GM21825 (cell line): ENCODE results near the gene EFCAB5.
"Not testable (repeated sequence)": the region's sequence is repeated elsewhere in the genome, so short reads cannot be mapped to it uniquely, and the experiment has no call there.

Experiments
- ATAC-seq: cut with Tn5 transposase; IDR thresholded peaks from one replicate; pipeline ENCODE4 v1.9.1; 2021; ENCODE audit warnings: mild to moderate bottlenecking, moderate library complexity; ENCODE audit not compliant: unreplicated experiment

Gene EFCAB5

DNA sequence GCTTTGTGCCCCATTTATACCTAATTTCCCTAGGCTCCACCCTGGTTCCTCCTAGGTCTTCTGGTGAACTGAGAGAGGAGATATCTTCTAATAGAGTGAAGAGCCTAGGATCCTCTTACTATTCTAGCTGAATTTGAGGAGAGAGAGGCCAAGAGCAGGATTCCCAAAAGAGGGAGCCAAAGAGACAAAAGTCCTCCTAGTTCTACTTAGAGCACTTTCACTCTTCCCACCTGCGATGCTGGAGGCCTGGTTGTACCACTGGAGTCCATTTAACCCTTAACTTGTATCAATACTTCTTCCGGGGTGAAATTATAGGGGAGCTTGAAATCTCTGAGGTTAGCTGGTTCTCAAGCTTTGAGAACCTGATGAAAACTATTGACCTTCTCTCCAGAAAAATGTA, 8.1 kb upstream of the EFCAB5 start:
- no peak for ATAC-seq

DNA sequence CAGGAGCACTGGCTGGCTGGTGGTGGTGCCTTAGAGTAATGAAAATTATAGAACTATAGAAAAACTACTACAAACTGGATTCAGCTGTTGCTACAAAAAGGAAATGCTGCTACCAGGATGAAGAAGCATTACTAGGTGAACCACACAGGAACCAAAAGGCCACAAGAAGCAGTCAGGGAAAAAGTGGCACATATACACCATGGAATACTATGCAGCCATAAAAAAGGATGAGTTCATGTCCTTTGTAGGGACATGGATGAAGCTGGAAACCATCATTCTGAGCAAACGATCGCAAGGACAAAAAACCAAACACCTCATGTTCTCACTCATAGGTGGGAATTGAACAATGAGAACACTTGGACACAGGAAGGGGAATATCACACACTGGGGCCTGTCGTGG, 5.5 kb upstream of the EFCAB5 start:
- not testable (repeated sequence) for ATAC-seq

DNA sequence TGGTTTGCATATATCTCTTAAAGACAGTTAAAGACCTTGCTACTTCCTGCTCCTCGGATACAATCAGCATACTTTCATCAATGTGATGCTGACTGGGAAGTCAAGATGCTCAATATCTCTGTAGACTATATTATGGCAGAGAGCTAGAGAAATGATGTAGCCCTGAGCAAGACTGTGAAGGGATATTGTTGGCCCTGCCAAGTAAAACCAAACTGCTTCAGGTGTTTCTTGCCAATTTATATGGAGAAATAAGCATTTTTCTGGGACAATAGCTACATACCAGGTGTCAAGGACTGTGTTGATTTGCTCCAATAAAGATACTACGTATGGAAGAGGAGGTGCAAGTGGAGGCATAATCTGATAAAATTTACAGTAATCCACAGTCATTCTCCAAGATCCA, 4.7 kb upstream of the EFCAB5 start:
- no peak for ATAC-seq

DNA sequence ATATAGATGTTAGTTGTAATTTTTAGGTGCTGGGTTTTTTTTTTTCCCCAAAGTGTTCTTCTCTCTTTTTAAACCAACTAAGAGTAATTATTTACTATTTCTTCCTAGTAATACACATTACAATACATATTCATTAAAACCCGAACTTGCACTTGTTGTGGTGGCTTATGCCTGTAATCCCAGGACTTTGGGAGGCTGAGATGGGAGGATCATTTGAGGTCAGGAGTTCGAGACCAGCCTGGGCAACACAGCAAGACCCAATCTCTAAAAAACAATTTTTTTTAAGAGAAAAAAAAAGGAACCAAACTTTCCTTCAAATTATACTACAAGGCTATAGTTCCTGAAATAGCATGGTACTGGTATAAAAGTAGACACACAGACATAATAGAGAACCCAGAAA, 3.8 kb downstream of the EFCAB5 start:
- ATAC-seq: no peak

DNA sequence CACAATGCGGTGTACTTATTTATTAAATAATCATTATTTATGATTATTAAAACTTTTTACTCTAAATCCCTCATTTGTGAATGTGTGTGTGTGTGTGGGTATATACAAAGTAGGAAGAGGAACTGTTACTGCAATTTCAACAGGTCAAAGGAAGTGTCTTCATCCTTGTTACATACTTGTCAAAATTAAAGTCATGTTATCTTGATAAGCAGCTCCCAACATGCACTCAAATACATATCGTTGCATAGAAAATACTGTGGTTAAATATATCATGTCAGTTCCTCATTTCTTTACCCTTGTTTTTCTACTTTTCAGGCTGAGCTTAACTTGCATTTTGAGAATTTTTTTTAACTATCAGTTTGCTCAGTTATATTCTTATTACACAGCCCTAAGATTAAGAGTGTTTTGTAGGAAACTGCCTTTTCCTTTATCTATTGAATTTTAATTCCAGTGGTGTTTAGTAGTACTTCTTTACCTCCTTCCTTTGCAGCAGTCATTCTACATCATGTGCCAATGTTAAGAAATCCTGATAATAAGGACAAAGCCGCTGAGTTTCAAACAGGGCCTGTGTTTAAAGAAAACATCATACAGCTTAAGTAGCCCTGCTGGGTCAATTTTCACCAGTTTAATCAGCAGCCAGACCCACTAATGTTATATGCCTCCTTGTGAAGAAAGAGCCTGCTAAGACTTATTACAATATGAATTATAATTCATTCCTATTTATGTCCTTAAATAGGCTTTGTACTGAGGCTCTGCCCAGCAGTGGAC, 7.2 kb downstream of the EFCAB5 start:
- ATAC-seq: no peak

DNA sequence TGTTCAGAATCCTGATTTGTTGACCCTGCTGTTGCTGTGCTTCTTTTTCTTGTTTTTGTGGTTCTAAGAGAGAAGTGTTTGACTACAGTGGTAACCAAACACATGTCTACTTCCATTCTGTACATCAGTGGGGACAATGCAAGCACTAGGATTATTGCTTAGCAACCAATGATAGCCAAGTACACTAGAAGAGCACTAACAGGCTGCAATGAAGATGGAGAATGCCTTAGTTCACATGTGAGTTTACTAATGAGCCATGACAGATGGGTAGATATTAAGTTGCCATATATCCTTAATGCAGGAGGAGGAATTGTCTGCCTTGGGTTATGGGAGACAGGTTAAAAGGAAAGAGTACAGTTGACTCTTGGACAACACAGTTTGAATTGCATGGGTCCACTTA, 8.3 kb downstream of the EFCAB5 start:
- ATAC-seq: no peak

DNA sequence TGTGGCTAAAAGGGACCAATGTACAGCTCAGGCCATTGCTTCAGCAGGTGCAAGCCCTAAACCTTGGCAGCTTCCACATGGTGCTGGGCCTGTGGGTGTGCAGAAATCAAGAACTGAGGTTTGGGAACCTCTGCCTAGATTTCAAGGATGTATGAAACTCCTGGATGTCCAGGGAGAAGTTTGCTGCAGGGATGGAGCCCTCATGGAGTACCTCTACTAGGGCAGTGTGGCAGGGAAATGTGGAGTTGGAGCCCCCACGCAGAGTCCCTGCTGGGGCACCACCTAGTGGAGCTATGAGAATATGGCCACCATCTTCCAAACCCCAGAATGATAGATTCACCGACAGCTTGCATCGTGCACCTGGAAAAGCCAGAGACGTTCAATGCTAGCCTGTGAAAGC, 13.0 kb downstream of the EFCAB5 start:
- ATAC-seq: no peak

DNA sequence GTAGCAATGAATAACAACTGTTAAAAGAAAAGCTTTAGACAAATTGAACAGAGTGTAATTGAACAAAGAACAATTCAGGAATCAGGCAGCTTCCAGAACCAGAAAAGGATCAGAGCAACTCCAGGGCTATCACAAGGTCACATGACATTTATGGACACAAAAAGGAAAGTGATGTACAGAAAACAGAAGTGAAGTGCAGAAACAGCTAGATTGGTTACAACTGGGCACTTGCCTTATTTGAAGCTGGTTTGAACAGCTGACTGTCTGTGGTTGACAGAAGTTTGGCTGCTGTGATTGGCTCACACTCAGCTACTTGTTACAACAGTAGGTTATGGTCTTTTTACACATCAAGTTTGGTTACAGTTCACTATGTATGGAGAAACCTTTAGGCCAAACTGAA, 14.8 kb downstream of the EFCAB5 start:
- ATAC-seq: no peak

DNA sequence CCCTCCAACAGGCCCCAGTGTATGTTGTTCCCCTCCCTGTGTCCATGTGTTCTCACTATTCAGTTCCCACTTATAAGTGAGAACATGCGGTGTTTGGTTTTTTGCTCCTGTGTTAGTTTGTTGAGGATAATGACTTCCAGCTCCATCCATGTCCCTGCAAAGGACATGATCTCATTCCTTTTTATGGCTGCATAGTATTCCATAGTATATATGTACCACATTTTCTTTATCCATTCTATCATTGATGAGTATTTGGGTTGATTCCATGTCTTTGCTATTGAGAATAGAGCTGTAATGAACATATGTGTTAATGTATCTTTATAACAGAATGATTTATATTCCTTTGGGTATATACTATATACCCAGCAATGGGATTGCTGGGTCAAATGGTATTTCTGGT, 16.1 kb downstream of the EFCAB5 start:
- ATAC-seq: not testable (repeated sequence)

DNA sequence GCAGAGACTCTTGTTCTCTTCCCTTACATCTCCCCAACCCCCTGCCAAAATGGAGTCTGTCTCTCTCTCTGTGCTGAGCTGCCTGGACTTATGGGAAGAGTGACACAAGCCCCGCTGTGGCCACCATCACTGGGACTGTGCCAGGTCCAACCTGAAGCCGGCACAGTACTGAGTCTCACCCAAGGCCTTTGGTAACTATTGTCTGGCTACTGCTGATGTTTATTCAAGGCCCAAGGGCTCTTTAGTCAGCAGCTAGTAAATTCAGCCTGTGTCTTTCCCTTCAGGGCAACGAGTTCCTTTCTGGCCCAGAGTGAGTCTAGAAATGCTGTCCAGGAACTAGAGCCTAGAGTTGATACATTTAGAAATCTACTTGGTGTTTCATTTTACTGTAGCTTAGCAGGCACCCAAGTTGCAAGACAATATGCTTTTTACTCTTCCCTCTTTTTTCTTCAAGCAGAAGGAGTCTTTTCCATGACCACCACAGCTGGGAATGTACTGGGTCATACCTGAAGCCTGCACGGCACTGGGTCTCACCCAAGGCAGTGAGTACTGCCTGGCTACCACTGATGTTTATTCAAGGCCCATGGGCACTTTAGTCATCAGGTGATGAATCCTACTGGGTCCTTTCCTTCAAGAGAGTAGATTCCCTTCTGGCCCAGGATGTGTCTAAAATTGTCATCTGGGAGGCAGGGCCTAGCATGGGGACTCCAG, 17.7 kb downstream of the EFCAB5 start:
- ATAC-seq: no peak

DNA sequence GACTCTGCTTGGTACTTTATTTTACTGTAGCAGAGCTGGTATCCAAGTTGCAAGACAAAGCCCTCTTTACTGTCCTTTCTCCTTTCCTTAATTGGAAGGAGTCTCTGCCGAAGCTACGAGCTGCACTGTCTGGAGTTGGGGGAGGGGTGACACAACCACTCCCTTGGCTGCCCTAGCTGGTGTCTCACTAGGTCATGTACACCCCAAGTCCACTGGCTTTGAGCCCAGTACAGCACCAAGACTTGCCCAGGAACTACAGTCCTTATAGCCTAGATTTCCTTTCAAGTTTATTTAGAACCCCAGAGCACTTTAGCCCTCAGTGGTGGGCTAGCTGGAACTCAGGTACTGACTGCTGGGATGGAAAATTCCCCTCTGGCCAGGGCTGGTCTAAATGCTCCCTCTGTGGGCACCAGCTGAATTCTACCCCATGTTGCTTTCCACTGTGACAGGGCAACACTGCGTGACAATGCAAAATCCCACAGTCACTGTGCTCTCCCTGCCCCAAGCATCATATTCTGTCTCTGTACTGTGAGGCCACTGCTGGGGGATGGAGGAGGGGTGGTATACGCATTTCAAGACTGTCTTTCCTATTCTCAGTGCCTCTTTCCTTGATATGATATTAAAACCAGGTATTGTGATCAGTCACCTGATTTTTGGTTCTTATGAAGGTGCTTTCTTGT, 18.4 kb downstream of the EFCAB5 start:
- no peak for ATAC-seq

DNA sequence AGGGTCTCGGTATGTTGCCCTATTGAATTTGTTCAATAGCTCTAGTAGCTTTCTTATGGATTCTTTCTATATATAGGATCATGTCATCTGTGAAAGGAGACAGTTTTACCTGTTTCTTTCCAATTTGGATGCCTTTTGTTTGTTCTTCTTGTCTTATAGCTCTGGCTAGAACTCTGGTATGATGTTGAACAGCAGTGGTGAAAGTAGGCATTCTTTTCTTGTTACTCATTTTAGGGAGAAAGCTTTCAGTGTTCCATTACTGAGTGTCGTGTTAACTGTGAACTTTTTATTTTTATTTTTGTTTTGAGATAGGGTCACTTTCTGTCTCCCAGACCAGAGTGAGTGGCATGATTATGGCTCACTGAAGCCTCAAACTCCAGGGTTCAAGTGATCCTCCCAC, 21.2 kb downstream of the EFCAB5 start:
- ATAC-seq: no peak

DNA sequence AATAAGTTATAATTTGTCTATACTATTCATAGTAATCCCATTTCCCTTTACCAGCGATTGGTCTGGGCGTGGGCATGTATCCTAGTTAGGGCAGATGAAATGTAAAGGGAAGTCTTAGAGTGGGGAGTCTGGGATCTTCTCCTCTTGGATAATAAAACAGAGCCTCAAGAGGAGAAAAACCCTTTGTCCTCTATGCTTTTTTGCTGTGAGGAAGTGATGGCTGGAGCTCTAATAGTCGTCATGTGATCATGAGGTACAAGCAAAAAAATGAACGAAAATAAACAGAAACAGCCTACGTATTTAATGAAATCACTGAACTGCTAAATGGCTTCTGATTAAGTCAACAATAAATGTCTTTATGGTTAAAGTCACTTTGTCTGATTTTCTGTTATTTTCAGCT, 26.8 kb downstream of the EFCAB5 start:
- ATAC-seq: no peak

DNA sequence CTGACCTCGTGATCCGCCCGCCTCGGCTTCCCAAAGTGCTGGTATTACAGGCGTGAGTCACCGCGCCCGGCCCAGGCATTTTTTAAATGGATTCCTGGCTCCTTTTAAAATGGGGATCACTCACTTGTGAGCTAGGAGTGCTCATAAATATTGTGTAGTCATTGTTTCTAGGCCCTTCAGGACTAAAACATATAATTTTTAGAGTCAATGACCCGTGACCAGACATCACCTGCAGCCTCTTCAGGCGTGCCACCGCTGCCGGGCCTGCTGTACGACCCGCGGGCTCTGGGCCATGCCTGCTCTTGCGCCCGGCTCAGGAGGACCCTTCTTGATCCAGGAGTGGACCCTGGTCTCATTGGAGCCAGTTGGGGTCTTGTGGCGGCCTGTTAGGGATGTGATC, 30.8 kb downstream of the EFCAB5 start:
- no peak for ATAC-seq

DNA sequence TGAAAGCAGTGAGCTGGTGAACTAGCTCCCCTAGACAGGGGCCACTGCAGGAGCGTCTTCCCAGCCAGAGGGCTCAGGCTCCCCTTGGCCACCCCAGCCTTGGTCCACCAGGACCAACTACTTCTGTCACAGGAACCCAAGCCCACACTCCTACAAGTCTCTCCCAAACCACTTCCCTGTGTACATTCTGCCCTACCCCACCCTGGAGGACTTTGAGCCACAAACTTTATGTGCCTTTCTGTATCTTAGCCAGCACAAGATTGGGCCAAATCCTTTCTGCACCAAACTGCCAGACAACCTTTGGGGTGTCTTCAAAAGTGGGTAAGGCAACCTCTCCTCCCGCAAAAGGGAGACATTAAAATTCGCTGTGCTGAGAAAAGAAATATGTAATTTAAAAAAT, 31.6 kb downstream of the EFCAB5 start:
- no peak for ATAC-seq

DNA sequence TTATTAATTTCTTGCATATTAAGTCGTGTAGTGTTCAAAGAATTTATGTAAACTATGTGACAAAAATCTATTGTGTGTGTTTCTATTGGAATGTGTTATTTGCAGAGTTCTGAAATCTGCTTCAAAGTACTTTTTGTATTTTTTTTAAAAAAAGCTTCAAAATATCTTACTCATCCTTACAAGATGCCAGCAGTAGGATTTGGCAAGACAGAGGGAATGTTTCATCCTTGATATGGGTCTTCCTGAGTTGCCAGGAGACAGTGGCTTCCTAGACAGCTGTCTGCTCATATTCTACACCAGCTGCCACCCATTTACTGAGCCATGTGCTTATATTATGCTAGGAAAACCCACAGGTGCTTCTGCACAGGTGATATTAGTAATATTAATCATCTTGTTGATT, 36.4 kb downstream of the EFCAB5 start:
- no peak for ATAC-seq

DNA sequence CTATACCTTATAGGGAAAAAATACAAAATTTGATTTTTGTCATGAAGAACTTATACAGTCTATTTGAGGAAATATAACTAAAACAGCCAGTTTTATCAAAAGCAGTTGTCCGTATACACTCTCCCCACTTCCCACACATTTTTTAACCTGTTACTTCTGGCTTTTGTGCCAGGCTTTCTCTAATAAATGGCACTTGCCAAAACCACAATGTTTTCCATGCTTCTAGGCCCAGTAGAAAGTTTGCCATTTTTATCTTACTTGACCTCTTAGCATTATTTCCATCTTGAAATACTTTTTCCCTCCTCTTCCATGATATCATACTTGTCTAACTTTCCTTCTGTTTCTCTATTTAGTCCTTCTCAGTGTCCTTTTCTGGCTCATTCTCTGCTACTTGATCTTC, 38.8 kb downstream of the EFCAB5 start:
- ATAC-seq: no peak

DNA sequence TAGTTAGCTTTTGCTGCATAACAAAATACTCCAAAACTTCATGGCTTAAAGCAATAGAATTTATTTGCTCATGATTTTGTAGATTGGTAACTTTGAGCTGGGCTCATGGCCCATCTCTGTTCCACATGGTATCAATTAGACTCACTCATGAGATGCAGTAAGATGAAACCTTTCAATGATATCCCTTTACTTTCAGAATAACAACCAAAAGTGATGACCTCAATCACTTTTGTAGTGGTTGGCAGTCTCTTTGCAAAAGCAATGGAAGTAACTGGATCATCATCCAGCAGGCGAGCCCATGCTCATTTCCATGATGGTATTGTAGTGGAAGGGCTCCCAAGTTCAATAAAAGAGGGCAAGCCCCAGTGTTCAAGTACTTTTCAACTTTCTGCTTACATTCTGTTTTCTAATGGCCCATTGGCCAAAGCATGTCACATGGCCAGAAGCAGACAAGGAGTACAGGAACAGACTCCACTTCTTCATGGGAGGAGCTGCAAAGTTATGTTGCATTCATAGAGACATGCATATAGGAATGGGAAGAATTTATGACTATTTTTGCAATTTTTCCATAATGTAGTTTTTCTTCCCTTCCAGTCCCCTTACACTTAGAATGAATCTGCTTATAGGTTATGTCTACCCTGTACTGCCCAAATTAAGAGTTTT, 41.7 kb downstream of the EFCAB5 start:
- ATAC-seq: no peak

DNA sequence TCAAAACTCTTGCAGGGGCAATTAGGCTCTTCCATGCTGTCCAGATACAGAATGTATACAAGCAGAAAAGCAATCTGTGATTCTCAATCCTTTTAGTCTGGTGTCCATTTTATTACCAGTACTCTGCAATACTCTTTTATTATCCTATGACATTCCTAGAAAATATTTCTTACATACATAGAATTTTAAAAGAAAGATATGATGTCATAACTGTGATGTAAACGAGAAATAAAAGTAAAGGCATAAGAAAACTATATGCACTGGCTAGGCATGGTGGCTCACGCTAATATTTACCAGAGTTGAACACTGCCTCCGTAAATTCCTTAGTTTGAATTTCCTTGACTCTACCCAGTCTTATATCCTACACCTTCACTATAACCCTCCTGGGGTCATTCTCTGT, 55.0 kb downstream of the EFCAB5 start:
- no peak for ATAC-seq

DNA sequence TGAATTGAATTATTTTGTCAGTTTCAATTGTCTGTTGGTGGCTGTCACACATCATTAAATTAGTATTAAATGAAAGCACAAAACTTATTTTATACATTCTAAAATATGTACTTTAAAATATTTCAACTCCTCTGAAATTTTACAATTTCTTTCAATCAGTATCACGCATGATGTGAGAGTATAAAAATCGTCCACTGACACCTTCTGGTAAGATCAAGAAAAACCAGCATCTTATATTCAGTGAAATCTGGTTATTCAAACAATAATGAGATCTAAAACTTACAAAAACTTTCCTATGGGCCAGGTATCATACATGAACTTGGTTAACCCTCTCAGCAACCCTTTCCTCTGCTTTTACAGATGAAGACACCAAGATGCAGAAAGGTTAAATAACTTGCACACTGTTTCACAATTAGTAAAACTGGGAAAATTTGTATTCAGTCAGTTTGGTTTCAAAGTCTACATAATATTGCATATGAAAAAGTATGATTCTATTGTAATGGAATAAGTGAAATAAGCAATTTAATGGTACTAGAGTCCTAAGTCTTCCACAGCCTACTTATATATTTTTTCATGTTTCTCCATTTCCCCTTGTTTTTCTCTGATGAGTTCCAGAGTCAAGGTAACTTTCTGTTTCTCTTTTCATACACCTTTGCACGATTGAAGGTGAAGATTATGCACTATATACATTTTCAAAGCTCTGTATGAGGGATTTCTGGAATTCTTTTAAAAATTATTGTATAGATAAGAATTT, 58.7 kb downstream of the EFCAB5 start:
- ATAC-seq: no peak

DNA sequence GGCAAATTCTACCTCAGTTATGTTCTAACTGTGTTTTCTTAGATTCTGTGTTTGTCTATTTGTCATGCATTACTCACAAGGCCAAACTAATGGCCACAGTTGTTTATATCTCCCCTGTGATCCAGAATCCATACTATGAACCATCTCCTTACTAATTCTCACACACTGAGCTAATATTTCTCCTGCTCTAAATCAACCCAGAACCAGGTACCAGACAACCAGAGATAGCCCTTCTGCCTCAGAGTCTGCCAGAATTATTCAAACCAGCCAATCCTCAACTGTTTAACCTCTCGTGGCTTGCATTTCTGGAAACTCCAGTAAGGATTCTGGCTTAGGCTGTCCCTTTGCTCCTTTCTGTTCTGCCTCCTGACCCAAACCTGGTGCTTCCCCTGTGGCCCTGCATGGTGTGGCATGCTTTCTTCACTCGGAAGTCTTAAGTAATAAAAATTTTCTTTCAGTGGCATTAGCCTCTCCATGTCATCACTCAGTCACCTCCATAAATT, 59.4 kb downstream of the EFCAB5 start:
- ATAC-seq: no peak
